ENCODE measurements around the gene IGSF3.

The IGSF3 gene

DNA sequence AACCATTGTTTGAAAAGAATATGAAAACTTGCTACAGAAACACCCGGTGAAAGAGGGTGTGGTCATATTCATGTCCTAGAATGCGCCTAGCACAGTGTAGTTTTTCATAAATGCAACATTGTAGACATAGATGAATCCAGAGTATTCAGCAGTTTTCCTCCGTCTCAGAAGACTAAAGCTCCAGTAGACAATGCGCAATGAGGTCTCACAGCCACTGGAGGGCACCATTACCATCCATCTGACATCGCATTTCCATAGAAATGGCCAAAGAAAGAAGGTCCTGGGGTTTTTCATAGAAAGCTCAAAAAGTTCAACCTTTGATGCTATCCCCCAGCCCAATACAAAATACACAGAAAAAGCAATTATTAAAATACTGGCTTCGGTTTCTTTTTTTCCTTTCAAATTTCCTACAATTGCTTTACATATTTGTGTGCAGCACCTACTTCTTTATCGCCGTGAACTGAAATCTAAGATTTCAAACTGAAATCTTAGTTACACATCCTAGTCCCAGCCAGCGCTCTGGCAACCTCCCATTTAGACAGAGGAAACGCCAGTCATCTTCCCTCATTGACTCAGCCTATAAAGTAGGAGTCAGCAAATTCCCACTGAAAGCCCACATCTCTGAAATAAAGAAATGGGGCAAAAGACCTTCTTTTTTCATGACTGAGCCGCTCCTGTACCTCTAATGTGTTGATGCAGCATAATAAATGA is 92.8 kb downstream of the IGSF3 start:
- ChIA-PET POLR2A (interaction anchor here (1.1 kb wide), 1 partner anchor 70 kb away, joined by 3 read pairs; no protein-coding TSS in a partner anchor), CTCF (interaction anchor here (0.6 to 6.9 kb wide), 41 partner anchors 10 to 554 kb away, joined by 3 to 55 read pairs (median 4); partner anchors contain the start of genes IGSF3 and TTF2)
- peak; percentile 76 for DNase-seq (ENCODE audit: extremely low spot score)
- TF ChIP-seq, protein P1, sequence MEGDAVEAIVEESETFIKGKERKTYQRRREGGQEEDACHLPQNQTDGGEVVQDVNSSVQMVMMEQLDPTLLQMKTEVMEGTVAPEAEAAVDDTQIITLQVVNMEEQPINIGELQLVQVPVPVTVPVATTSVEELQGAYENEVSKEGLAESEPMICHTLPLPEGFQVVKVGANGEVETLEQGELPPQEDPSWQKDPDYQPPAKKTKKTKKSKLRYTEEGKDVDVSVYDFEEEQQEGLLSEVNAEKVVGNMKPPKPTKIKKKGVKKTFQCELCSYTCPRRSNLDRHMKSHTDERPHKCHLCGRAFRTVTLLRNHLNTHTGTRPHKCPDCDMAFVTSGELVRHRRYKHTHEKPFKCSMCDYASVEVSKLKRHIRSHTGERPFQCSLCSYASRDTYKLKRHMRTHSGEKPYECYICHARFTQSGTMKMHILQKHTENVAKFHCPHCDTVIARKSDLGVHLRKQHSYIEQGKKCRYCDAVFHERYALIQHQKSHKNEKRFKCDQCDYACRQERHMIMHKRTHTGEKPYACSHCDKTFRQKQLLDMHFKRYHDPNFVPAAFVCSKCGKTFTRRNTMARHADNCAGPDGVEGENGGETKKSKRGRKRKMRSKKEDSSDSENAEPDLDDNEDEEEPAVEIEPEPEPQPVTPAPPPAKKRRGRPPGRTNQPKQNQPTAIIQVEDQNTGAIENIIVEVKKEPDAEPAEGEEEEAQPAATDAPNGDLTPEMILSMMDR (IDR thresholded peaks at IDR 0.05; ENCODE audit: control extremely low read depth, extremely low read depth, low read depth, missing control alignments) = peak; percentile 88

DNA sequence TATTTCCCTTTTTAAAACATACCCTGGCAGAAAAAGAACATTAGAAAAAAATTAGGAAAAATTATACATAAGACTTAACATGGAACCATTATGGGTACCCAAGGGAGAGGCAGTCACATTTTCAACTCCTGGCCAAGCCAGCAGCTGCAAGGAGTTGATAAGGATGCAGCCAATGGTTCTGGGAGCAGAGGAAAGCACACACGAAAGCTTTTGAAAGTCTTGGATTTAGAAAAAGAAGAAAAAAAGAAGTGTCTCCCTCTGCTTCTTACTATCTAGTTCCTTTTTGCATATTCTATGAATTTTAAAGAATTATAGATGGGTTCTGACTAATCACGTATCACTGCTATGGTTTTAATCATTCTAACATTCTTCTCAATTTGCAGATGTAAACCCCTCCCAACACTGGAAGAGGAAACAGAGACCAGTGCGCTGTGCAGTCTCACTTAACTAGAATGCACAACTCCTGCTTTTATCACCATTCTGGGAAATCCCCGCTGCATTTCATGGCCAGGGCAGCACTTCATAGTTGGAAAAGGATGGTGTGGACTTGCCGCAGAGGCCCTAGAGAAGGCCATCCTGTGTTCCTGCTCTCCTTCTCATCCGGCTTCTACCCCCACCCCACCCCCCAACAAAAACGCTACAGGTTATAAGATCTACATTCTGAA is 94.0 kb downstream of the IGSF3 start:
- ChIA-PET POLR2A (interaction anchor here (1.1 kb wide), 1 partner anchor 69 kb away, joined by 3 read pairs; no protein-coding TSS in a partner anchor), CTCF (interaction anchor here (1.1 to 4.0 kb wide), 23 partner anchors 11 to 555 kb away, joined by 3 to 55 read pairs (median 4); partner anchors contain the start of genes IGSF3 and TTF2)
- TF ChIP-seq, protein P1 (IDR thresholded peaks at IDR 0.05; ENCODE audit: control extremely low read depth, extremely low read depth, low read depth, missing control alignments) = no peak
- DNase-seq (ENCODE audit: extremely low spot score) = no peak

DNA sequence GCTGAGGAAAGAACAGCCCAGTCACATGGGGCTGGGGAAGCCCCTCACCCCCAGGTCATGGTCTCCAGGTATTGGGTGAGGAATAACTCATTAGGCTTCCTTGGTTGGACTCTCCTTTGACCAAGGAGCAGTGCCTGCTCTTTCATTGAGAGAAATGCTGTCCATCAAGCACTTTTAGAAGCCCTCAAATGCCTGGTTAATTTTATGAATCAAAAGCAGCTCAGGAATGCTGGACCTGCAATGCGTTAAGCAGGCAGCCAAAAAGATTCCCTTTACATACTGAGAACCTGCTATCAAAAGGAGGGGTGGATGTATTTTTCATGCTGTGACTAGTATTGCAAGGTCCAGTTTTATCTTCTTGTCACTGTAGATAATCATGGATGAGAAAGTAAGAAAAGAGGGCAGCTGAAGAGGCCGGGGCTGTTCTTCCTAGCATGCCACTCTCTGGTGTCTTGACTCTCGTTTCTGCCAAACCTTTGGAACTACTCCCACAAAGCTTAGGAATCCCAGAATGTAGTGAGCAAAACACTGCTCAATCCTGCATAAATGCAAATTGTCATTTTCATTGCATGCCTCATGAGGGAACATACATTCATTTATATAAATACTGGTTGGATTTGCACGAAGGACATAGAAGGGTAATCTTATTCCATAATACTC is 94.6 kb downstream of the IGSF3 start:
- POLR2A ChIA-PET = interaction anchor here (0.7 kb wide), 1 partner anchor 16 kb away, joined by 3 read pairs; no protein-coding TSS in a partner anchor
- TF ChIP-seq, protein P1 (IDR thresholded peaks at IDR 0.05; ENCODE audit: control extremely low read depth, extremely low read depth, low read depth, missing control alignments) = no peak
- CTCF ChIA-PET = interaction anchor here (0.9 to 4.0 kb wide), 11 partner anchors 12 to 487 kb away, joined by 3 to 55 read pairs (median 6); partner anchors contain the start of gene TTF2
- DNase-seq (ENCODE audit: extremely low spot score) = no peak

DNA sequence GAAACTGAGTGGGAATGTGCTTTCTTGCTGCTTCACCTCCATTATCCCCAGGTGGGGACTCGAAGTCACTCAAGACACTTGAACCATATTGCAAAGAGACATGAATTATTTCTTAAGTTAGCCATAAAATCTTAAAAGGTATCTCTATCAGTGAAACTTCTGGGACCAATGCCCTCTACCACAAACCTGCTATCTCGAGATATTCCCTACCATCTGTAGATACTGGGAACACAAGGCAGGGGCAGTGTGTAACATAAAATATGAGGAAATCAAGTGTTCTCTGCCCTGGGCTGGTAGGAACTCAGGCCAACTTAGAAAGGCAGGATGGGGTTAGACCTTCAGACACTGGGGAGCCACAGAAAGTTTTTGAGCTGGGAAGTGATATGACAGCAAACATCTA is 95.4 kb downstream of the IGSF3 start:
- POLR2A ChIA-PET = interaction anchor here (0.7 kb wide), 1 partner anchor 15 kb away, joined by 3 read pairs; no protein-coding TSS in a partner anchor
- no peak for DNase-seq (ENCODE audit: extremely low spot score)
- CTCF ChIA-PET = interaction anchor here (0.9 to 4.0 kb wide), 8 partner anchors 12 to 484 kb away, joined by 3 to 55 read pairs (median 4); no protein-coding TSS in a partner anchor
- TF ChIP-seq, protein P1 (IDR thresholded peaks at IDR 0.05; ENCODE audit: control extremely low read depth, extremely low read depth, low read depth, missing control alignments) = no peak

DNA sequence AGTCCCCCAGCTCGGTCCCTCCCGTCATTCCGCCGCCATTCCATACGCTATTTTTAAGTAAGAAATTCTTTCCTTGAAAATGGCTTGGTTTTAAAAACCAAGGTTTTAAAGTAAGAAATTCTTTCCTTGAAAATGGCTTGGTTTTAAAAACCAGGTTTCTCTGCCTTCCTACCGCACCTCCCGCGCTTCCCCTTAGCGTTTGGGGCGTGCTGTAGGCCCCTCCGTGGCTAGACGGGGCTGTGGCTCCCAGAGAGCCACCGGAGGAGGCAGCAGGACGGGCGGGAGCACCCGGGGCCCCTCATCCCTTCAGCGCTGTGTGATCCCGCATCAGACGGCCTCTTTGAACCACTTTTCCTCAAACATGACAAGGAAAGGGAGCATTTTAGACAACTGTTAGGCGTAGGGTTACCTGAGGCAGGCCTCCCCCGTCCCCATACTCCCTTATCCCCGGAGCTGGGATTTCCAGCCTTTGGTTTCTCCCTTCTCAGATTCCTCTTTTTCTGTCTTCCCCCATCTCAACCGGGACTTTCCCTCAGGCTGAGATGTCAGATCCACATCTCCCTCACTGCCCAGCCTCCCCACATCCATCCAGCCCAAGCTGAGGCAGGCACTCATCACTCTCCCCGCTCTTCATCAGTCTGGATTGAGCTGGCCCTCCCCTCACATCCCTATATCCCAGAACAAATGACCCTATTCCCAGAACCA is 96.2 kb downstream of the IGSF3 start:
- ChIA-PET CTCF (interaction anchor here (0.9 to 4.0 kb wide), 5 partner anchors 13 to 167 kb away, joined by 3 to 55 read pairs (median 18); no protein-coding TSS in a partner anchor), POLR2A (interaction anchor here (0.7 kb wide), 1 partner anchor 13 kb away, joined by 9 read pairs; no protein-coding TSS in a partner anchor)
- no peak for DNase-seq (ENCODE audit: extremely low spot score)
- TF ChIP-seq, protein P1 (IDR thresholded peaks at IDR 0.05; ENCODE audit: control extremely low read depth, extremely low read depth, low read depth, missing control alignments) = no peak
